NCI-H82 (cell line): ENCODE data around the gene CLK3.
"Not testable (repeated sequence)": the region's sequence is repeated elsewhere in the genome, so short reads cannot be mapped to it uniquely, and the experiment has no call there.

ENCODE experiments used
- DNase-seq: peaks from one replicate; lab custom pipeline; 2025; lab: John Stamatoyannopoulos, UW

CLK3 gene

DNA sequence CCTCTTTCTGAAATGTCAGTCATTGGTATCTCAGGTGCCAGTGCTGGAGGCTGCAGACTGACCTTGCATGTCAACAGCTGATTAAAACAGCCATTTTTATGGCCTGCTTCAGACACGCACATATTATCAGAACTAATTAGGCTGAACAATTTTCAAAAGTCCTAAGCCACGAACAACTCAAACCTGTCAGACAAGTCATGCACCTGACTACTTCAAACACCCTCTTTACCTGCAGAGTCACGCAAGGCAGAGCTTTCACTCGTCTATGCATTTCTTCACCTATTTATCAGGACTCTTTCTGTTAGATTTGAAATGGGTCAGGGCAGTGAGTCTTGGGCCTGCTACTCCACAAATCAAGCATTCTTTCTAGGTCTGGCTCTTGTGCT, 26.7 kb downstream of the CLK3 start:
- DNase-seq: no peak

DNA sequence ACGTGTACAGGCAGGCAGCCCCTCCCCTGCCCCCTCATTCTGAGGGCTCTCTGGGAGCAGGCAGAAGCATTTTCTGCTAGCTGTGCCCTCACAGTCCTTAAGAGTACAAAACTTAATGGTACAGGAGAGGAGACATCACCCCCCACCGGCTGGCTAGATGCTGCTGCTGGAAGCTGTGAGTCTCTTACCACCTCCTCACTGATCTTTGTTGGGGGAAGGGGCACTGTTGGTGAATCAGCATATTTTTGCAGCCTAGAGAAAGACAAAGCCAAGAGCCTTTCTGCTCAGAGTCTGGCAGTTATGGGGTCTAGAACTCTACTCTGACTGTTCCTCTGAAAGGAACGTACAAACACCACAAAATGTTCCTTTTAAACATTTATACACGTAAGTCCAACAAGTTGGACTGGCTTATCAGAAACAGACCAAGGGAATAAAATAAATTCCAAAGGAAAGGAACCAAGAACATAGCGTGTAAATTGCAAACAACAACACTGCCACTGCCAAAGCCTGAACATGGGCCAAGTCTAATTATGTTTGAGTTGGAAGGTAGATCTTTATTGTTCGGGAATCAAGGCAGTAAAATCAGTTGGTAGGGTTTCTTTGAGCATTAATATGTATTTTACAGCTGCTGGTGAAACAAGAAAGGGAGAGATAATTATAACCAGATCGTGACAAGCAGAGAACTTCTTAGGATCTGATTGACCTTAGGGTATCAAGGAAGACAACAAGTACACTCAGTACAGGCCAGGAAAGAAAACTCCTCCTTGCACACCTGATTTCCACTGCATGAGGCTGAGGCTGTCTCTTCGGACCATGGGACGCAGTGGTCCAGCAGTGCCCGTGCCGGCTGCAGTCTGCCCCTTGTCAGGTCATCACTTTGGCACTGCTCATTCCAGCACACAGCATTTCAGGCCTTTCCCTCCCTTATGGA, 27.4 kb downstream of the CLK3 start:
- no peak for DNase-seq

DNA sequence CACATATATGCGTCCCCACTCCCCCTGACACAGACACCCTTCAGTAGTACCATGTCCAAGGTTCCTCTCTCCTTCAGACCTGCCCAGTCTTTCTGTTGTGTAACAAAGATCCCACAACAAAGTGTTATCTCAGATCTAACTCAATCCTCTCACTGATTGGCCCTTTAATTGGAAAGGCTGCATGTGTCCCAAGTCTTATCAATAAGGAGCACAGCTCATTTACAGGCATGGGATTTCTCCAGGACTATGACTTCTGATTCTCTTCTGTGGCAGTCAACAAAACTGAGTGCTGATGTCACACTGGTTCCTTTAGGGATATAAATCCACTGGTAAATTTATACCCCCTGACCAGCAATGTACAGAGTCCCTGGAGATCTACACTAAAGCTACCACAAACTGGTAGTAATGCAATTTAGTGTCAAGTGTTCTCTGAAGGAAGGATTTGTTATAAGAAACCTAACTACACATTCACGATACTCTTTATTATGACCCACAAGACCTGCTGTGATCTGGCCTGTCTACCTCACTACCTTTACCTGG, 28.1 kb downstream of the CLK3 start:
- no peak for DNase-seq

GRCh38 chr15:74646480-74646879, 30.8 kb downstream of the CLK3 start:
- no peak for DNase-seq

GRCh38 chr15:74648051-74648842, 32.6 kb downstream of the CLK3 start:
- DNase-seq: no peak

GRCh38 chr15:74651242-74651741, 35.7 kb downstream of the CLK3 start:
- no peak for DNase-seq

GRCh38 chr15:74653426-74654102, 37.9 kb downstream of the CLK3 start:
- no peak for DNase-seq

DNA sequence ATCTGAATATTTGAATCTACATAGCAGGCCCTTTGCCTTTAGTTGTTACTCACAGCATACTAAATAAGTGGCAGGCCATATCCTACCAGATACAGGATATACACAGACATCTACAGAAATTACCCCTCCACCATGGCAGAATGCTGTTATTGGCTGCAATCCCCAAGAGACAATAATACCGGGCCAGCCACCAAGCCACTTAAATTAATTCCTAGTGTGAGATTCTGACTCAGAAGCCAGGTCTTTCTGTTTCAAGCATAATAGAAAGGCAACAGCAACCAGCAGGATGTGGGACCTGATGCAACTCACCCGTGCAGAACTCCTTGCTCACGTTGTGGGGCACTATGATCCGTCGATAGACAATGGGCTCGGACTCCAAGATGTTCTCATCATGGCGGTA, 39.8 kb downstream of the CLK3 start:
- DNase-seq: no peak

DNA sequence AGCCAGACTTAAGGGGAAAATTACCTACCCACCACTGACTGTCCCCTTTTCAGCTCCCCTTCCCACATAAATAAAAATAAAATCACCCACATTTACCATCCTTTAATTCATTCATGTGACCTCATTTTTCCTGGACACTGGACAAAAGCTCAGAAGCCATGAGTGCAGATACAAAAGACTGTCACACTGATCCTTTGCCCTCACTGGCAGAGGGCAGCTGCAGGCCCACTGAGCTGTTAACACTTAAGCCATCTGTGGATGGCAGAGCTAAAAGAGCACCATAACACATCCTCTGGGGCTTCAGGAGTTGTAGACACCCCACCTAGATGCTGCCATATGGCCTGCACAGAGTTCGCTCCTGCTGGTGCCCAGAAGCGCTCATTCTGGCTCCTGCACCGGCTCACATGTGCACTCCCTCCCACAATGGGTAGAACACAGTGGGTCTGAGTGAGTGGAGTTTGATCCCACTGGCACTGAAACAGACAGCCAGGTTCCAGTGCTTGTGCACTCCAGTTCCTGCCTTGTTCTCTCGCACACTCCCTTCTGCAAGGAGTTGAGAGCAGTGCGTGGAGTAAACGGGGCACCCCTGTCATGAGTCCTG, 41.4 kb downstream of the CLK3 start:
- DNase-seq: no peak

DNA sequence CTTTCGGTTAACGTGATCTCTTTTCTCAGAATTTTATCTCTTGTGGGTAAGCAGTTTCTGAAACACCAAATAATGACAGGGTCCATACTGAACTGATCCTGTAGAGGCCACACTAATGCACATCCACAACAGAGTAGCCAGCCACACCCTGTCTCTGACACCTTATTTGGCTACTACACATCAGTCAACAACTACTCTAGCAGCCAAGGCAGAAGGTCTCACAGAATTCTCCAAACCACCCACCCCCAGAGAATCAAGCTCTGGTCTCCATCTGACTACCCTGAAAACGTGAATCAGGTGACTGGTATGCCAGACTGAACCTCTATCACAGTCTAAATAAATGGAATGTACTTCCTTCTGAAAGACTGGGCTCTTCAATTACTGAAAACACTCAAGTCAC, 42.2 kb downstream of the CLK3 start:
- no peak for DNase-seq

DNA sequence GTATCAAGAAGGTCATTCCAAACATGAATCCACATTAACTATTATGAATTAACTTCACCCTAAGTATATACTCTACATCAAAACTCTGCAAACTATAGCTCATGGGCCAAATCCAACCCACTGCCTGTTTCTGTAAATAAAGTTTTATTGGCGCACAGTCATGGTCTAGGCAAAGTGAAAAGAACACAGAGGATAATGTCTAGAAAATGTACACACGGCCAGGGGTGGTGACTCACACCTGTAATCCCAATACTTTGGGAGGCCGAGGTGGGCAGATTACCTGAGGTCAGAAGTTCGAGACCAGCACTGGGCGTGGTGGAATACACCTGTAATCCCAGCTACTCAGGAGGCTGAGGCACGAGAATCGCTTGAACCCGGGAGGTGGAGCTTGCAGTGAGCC, 45.6 kb downstream of the CLK3 start:
- not testable (repeated sequence) for DNase-seq

DNA sequence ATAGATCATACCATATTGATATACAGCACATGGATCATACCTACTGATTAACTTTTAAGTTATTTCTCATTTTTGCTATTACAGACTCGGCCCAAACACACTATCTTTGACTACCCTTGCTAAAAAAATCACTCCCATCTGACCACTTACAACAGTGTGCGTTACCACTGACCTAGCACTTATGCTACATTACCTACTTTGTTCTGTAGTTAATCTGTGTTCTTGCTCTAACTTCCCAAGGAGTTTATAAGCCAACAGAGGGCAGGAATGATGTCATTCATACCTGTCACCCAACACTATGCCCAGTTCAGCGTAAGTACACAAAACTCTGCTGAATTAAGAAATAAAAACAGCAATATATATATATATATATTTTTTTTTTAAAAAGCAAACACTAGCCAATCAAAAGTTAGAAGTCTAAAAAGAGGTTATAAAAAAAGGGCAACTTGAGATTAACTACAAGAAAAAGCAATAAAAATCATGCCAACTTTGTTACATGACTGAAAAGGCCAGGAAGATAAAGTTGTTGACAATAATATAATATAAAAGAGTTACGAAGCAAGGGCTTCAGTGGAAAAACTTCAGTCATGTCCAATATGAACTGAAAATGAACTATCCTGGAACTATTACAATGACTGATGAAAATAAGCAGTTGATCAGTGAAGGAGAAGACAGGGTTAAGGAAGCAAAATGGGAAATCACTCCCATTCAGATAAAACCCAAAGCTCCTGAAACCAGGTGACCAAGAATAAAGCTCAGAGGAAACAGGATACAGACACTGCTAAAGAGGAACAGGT, 46.6 kb downstream of the CLK3 start:
- DNase-seq: no peak

DNA sequence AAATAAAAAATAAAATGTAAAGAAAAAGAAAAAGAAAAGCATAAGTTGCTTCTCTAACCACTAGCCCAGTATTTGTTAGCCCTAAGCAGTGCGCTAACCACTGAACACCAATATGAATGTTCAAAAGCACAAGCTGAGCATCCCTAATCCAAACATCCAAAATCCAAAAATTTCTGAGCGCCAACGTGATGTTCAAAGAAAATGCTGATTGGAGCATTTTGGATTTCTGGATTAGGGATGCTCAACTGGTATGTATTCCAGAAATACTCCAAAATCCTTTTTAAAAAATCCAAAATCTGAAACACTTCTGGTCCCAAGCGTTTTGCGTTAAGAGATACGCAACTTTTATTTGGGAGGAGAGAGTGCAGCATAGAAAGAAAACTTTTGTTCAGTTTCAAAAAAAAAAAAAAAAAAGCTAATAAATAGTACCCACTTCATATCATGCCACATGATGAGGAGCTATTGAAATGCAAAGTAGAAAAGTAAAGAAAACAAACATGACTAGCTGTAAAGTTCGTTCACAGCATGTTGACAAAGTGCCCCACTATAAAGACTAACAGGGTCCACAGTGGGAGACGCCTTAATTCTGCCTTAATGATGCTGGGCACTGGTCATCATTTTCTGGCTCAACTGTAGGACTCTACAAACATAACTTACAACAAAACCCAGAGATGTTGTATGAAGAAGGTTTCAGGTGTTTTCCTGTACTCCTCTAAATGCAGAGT, 47.8 kb downstream of the CLK3 start:
- DNase-seq: no peak

DNA sequence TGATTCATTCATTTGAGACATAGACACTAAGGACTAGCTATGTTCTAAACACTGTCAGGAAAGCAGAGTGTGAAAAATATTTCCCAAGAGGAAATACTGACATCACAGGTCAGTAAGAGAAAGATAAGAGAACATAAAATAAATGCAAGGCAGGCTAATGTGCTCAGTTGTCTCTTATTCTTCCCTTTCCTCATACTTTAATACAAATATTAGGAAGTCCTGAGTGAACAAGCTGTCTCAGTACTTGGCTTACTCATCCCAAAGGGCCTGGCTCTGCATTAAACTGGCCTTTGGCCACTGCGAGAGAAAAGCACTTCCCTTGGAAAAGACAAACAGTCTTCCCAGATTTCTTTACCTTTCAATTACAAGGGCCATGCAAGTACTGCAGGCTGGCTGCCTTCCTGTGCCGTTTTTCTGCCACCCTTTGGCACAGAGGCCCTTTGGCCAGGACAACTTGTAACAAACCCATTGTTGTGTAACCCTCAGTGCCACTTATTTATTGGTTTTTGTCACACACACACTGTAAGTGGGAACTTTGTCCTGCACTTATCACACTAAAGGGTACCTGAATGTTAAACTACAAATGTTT, 48.5 kb downstream of the CLK3 start:
- no peak for DNase-seq

GRCh38 chr15:74664670-74665069, 49.0 kb downstream of the CLK3 start:
- no peak for DNase-seq

DNA sequence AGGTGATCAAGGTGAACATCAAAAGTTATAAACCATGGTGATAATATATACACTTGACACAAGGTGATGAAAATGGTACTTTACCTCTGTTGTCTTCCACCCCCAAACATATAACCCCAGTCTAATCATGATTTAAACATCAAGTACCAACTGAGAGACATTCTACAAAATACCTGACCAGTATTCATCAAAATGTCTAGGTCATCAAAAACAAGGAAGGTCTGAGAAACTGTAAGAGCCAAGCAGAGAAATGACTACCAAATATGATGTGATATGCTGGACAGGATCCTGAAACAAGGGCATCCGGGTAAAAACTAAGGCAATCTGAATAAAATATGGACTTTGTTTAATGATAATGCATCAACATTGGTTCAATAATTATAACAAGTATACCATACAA, 52.3 kb downstream of the CLK3 start:
- DNase-seq: no peak

- DNase-seq: no peak
Observed at GRCh38 chr15:74669627-74670026, 54.0 kb downstream of the CLK3 start.

DNA sequence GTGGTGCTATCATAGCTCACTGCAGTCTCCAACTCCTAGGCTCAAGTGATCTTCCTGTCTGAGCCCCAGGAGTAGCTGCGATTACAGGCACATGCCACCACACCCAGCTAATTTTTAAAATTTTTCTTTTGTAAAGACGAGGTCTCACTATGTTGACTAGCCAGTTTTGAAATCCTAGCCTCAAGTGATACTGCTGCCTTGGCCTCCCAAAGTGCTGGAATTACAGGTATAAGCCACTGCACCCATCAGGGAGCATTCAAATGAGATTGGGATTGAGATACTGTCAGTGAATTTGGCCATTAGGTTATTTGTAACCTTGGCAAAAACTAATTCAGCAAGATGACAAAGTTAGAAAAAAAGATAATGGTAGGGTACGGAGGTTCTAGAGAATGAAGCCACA, 58.5 kb downstream of the CLK3 start:
- no peak for DNase-seq

DNA sequence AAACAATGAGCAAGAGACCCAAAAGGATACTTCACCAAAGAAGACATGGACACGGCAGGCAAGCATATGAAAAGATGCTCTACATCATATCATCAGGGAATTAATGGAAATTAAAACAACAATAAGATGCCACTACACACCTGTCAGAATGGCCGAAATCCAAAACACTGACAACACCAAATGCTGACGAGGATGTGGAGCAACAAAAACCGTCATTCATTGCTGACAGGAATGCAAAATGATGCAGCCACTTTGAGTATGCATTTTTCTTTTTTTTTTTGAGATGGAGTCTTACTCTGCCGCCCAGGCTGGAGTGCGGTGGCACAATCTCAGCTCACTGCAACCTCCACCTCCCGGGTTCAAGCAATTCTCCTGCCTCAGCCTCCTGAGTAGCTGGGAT, 61.2 kb downstream of the CLK3 start:
- DNase-seq: no peak
